HG03196 (cell line): ENCODE results near the gene RGL1.

ENCODE experiments used
- ATAC-seq: cut with Tn5 transposase; IDR thresholded peaks from one replicate; pipeline ENCODE4 v1.9.1; 2021; ENCODE audit not compliant: unreplicated experiment

The RGL1 gene

DNA sequence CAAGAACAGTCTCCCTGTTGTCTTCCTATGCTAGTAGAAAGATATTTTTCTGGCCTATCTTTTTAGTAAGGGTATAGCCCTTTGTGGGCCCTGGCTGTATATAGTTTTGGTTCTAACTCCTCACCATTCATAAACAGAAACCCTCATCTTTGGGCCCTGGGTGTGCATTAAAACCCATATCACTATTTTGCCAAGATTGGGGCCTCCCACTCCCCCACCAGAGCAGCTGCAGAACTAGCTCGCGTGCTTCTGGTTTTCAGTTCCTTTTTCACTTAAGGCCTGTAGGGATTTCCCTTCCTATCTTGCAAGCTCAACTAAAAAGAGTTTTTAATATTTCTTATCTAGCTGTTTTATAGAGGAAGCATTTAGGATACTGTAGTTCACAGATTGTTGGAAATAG lies 106.4 kb downstream of the RGL1 start:
- ATAC-seq = peak; percentile 71

- ATAC-seq = peak; percentile 53
Measured at GRCh38 chr1:183912265-183912886, 107.5 kb downstream of the RGL1 start.

DNA sequence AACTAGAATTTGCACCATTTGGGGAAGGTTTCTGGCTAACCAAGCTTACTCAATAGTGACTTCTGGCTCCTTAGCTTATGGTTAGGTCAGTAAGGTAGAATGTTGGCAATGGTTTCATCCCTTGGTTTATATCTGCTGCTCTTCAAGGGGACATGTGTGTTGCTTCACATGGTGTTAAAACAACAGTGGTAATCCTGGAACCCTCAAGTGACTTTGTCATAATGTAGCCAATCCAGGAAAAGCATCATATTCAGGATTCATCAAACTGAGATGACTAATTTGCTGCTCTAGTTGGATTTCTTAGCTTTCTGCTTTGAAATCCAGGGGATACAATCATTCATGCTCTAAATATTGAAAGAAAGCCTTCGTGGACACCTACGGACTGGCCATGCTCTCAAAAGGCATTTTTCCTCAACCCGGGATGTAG lies 108.7 kb downstream of the RGL1 start:
- no peak for ATAC-seq

GRCh38 chr1:183914276-183914675 lies 109.4 kb downstream of the RGL1 start:
- no peak for ATAC-seq

DNA sequence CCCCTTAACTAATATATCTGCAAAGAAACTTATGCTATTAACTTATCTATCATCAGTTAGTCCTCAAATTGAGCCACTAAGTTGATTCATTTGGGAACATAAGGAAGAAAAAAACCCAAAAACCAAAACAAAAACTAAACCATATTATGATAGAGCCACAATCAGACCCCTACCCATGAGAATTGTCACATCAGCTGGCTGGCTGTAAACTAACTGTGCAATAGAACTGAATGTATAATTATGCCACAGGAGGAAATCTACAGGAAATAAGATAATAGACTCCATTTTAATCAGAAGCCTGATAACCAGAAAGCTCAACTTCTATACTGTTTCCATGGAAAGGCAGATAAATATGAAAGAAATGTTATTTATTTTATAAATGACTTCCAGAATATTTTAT lies 110.0 kb downstream of the RGL1 start:
- no peak for ATAC-seq

DNA sequence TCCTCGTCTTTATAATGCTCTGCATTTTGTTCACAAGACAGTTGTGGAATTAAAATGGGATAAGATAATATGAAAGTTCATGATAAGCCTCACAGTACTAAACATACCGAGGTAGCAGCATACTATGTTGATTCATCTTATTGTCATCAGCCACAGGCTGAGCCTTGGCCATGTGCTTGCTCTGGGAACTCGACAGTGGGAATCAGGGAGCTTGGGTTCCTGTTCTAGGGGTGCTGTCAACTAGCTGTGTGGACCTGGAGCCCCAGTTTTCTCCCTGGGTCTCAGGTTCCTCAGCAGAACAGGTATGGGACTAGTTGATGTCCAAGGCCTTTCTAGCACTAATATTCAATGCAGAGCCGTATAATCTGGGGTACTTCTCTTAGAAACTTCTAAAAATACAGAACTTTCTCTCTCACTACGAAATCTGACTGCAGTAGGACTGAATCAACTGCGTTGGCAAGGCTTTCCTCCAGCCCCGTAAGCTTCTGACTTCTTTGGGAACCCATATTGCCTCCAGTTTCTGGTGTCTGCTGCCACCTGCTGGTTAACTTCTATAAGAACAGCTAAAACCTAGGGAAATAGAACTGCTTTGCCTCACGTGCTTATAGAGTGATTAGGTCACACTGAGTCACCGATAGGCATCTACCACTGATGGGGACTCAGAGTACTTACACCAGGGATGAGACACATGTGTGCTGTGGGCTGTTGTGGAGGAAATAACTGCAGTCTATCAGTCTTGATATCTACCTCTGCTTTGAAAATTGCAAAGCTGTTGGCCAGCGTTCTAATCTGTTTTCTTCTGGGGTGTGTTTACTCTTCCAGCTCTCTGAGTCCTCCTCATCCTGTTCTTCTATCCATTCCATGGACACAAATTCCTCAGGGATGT lies 110.9 kb downstream of the RGL1 start:
- peak; percentile 44 for ATAC-seq

DNA sequence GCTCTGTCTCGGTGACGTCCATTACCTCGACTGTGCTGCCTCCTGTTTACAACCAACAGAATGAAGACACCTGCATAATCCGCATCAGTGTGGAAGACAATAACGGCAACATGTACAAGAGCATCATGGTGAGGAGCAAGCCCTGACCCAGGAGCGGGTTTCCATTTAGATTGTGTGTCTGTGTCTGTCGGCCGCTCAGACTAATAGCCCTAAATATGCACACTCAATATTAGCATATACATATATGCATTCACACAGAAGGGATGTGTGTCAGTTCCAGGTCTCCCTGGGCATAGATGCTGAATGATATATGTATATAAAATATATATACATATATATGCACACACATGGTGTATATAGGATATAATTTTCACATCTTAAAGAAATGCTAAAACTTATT lies 111.7 kb downstream of the RGL1 start:
- no peak for ATAC-seq

- ATAC-seq = no peak
Measured at GRCh38 chr1:183918589-183918988, 113.7 kb downstream of the RGL1 start.

- ATAC-seq = no peak
Measured at GRCh38 chr1:183920651-183921050, 115.7 kb downstream of the RGL1 start.

DNA sequence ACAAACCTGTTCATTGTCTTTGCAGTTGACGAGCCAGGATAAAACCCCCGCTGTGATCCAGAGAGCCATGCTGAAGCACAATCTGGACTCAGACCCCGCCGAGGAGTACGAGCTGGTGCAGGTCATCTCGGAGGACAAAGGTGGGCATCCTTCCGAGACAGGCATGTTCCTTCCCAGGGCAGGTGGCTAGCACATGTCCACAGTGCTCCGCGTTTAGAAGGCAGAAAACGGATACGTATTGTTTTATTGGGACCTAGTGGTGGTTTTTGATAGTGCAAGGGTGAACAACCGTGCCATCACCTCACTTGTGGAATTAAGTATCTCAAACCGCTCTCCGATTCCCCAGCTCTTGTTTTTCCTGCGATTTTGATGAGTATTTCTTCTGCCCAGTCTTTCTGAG lies 117.3 kb downstream of the RGL1 start:
- ATAC-seq = no peak

GRCh38 chr1:183925947-183926346 lies 121.0 kb downstream of the RGL1 start:
- ATAC-seq = no peak

GRCh38 chr1:183926983-183927382 lies 122.1 kb downstream of the RGL1 start:
- ATAC-seq = no peak

DNA sequence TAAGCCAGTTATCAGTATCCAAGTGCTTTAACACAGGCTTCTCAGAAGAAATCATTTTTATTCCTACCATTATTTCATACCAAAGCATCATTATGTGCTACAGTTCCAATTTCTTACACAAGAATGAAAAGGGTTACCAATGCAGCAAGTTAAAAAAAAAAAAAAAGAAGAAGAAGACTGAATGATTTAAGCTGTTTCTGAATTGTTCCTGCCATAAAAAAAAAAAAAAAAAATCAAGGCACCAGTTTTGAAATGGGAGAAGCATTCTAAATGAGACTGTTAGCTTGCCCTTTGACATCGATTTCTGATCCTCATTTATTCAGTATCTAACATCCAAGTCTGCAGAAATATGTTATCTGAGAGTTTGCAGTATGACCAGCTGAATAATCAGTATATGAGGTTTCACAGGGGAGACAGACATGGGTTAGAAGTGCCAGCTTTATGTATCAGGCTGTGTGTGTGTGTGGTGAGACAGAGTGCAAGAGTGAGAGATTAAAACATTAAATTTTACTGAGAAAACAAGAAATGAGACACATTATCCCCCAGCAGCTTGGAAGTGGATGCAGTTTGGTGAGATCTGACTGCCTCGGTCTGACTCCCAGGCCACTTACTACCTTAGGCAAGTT lies 126.8 kb downstream of the RGL1 start:
- no peak for ATAC-seq

- ATAC-seq = no peak
Measured at GRCh38 chr1:183932412-183932811, 127.5 kb downstream of the RGL1 start.

DNA sequence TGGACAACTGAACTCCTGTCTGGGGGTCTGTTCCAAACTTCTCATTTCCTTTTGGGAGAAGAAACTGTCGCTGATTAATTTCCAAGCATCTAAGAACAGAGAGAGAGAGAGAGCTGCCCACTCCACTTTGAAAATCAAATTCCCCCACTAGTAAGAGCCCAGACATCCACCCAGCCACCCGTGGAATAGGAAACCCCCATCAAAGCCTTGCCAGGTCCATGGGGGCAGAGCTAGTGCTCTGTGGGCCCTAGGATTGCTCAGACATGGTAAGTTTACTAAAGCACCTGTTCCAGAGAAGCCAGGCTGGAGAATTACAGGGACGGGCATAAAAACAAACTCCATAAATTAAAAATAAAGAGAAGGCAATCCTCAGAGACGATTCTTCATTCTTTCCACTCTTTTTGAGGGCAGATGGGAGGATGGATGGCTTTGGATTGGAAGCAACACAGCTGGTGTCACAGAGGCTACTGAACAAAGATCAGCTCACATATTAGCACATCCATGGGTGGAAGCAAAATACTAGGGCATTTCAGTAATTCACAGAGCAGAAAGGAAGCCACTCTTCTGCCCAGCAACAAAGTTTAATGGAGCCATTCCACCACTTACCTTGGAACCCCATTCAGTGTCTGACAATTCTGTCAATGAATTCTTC lies 128.7 kb downstream of the RGL1 start:
- no peak for ATAC-seq

- ATAC-seq = no peak
Measured at GRCh38 chr1:183934314-183934713, 129.4 kb downstream of the RGL1 start.

DNA sequence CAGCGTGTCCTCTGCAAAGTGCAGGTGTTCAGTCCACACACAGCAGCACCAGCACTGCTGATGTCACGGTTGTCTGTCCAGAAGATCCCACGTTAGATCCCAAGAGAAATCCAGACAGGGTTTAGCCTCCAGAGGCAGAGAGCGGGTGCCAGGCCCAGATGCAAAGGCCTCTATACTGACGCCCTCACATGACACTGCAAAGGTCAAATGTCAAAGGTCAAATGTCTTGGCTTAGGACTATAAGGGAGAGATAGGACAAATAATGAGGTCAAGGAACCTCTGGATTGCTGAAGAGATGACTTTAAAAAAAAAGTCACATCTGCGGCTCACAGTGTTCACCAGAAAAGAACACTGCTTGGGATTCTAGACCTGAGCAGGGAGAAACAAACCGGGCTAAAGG lies 131.1 kb downstream of the RGL1 start:
- ATAC-seq = no peak

DNA sequence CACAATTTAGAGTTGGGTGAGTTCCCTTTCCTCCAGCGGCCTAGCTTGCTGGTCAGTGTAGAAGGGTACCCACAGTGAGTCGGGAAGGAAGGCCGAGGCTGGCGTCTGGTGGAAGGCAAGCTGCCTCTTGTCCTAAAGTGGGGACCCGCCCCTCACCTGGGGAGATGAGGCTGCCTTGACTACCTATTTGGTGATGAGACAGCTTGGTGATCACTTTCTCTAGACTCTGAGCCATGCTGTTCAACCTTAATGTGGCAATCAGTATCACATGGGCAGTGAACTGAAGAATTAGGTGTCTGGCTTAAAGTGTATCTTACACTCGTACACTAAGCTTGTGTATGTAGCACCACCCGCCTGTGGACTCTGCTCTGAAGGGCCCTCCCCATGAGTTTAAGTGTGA lies 131.9 kb downstream of the RGL1 start:
- ATAC-seq = no peak

GRCh38 chr1:183937611-183938010 lies 132.7 kb downstream of the RGL1 start:
- ATAC-seq = no peak

DNA sequence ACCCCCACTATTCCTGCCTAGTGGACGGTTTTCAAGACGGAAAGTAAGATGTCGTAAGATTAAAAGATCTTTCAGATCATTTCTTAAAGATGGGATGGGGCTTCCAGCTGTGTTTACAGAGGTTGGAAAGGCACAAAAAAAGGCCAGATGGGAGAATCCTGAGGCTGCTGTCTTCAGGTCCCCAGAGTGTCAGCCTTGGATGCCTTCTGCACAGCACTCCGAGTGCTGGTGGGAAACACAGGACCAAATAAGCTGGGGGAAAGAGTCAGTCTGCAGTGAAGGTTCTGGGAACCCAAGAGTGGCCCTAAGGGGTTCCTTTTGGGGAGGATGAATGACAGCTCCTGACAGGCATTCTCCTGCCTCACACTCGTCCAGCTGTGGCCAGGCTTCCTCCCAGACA lies 136.1 kb downstream of the RGL1 start:
- no peak for ATAC-seq

DNA sequence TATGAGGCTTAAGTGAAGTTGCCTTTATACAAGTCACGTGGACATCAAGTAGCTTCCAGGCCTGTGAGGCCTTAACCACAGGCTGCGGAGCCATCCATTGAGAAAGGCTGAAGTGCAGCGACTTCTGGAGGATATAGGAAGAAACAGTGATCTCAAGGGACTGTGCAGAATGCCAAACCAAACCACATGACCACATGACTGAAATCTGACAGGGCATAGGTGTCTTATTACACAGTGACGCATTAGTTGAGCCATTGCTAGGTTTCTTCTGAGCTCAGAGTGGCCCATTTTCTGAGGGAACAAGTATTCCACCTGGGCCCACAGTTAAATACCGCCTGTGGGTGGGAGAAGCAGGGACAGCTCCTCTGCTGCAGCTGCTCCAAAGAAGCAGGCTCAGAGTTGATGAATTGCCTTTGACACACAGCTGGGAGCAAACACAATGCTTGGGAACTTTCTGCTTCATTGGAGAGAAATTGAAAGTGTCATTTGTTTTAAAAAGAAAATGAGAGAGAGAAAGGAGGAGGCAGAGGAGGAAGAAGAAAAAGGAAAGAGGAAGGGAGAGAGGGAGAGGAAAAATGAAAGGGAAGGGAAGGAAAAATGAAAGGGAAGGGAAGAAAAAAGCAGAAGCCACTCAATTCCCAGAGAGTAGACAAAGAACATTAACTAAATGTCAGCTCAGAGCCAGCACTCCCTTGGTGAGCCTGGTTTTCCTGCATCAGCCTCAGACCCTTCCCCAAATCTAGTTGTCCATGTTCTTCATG lies 138.2 kb downstream of the RGL1 start:
- peak; percentile 91 for ATAC-seq
